ENCODE data around the gene DPYD.

Gene DPYD

DNA sequence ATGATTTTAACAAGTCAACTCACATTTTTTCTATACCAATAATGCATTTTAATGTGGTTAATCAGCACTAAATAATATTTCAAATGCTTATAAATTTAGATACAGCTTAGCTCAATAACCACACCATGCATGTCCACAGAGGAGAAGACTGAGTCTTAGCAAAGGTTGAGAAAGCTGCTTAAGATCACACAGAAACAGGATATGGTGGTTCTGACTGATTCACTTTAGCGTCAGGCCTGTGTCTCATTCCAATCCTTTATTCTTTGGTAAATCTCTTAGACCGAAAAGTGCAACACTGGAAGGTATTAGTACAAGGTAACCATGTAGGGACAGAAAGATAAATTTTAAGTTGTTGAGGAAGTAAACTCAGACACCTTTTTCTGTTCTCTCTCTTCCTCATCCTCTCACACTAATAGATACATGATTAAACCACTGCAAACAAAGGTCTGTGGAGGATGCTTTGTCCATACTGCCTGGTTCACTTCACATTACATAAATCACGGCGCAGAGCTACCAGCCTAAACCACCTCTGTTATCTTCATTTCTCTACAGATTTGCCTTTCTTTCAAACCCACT is 139.0 kb downstream of the DPYD start:
- no peaks in the 10 kb centered on the region for H3K27me3 ChIP-seq (replicated peaks; ENCODE audit: insufficient read depth, low read length)
- H3K79me2 ChIP-seq (ENCODE audit: low read length), result no peaks in the 10 kb centered on the region
- H3K4me1 ChIP-seq (ENCODE audit: low read length), result no peaks in the 10 kb centered on the region
- H3K36me3 ChIP-seq (replicated peaks; ENCODE audit: insufficient read depth, low read length), result no peaks in the 10 kb centered on the region
- H4K20me1 ChIP-seq (ENCODE audit: insufficient read depth, low read length), result no peaks in the 10 kb centered on the region
- no peak for TF ChIP-seq EZH2 (optimal IDR thresholded peaks at IDR 0.05; ENCODE audit: low read depth, low read length)
- TF ChIP-seq, protein P1, sequence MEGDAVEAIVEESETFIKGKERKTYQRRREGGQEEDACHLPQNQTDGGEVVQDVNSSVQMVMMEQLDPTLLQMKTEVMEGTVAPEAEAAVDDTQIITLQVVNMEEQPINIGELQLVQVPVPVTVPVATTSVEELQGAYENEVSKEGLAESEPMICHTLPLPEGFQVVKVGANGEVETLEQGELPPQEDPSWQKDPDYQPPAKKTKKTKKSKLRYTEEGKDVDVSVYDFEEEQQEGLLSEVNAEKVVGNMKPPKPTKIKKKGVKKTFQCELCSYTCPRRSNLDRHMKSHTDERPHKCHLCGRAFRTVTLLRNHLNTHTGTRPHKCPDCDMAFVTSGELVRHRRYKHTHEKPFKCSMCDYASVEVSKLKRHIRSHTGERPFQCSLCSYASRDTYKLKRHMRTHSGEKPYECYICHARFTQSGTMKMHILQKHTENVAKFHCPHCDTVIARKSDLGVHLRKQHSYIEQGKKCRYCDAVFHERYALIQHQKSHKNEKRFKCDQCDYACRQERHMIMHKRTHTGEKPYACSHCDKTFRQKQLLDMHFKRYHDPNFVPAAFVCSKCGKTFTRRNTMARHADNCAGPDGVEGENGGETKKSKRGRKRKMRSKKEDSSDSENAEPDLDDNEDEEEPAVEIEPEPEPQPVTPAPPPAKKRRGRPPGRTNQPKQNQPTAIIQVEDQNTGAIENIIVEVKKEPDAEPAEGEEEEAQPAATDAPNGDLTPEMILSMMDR (IDR thresholded peaks at IDR 0.05; ENCODE audit: low read length), result no peak
- TF ChIP-seq EZH2phosphoT487 (IDR thresholded peaks at IDR 0.05; ENCODE audit: low read length), result no peak
- DNase-seq, result no peak
- no peak overlapping the region for H3K4me2 ChIP-seq (ENCODE audit: low read depth, low read length)
- H3F3A ChIP-seq (ENCODE audit: insufficient read depth, low read length), result no peaks in the 10 kb centered on the region
- no peaks in the 10 kb centered on the region for H3K9me3 ChIP-seq (replicated peaks; ENCODE audit: insufficient read depth, low read length)
- no peak overlapping the region for H3K27ac ChIP-seq (ENCODE audit: low read length)
- H3K9ac ChIP-seq (ENCODE audit: low read length), result no peak overlapping the region
- H3K9me2 ChIP-seq (replicated peaks; ENCODE audit: insufficient read depth, low read length), result no peaks in the 10 kb centered on the region
- no peak overlapping the region for H3K4me3 ChIP-seq (ENCODE audit: low read length)
- H2AFZ ChIP-seq (ENCODE audit: low read length), result no peak overlapping the region

GRCh38 chr1:97780884-97781283 is 139.9 kb downstream of the DPYD start:
- H3K9me2 ChIP-seq (replicated peaks; ENCODE audit: insufficient read depth, low read length), result no peaks in the 10 kb centered on the region
- no peak overlapping the region for H3K27ac ChIP-seq (ENCODE audit: low read length)
- no peaks in the 10 kb centered on the region for H3K9me3 ChIP-seq (replicated peaks; ENCODE audit: insufficient read depth, low read length)
- TF ChIP-seq EZH2phosphoT487 (IDR thresholded peaks at IDR 0.05; ENCODE audit: low read length), result no peak
- no peak for TF ChIP-seq EZH2 (optimal IDR thresholded peaks at IDR 0.05; ENCODE audit: low read depth, low read length)
- TF ChIP-seq, protein P1 (IDR thresholded peaks at IDR 0.05; ENCODE audit: low read length), result no peak
- H3K9ac ChIP-seq (ENCODE audit: low read length), result no peak overlapping the region
- H4K20me1 ChIP-seq (ENCODE audit: insufficient read depth, low read length), result no peaks in the 10 kb centered on the region
- no peak overlapping the region for H3K4me2 ChIP-seq (ENCODE audit: low read depth, low read length)
- H2AFZ ChIP-seq (ENCODE audit: low read length), result no peak overlapping the region
- DNase-seq, result no peak
- no peaks in the 10 kb centered on the region for H3K27me3 ChIP-seq (replicated peaks; ENCODE audit: insufficient read depth, low read length)
- no peaks in the 10 kb centered on the region for H3K36me3 ChIP-seq (replicated peaks; ENCODE audit: insufficient read depth, low read length)
- no peaks in the 10 kb centered on the region for H3K79me2 ChIP-seq (ENCODE audit: low read length)
- no peaks in the 10 kb centered on the region for H3K4me1 ChIP-seq (ENCODE audit: low read length)
- no peak overlapping the region for H3K4me3 ChIP-seq (ENCODE audit: low read length)
- H3F3A ChIP-seq (ENCODE audit: insufficient read depth, low read length), result no peaks in the 10 kb centered on the region

GRCh38 chr1:97778718-97779117 is 142.1 kb downstream of the DPYD start:
- Histone ChIP-seq H3K27me3 (replicated peaks; ENCODE audit: insufficient read depth, low read length) (no peaks in the 10 kb centered on the region), H3K79me2 (ENCODE audit: low read length) (no peaks in the 10 kb centered on the region), H3K4me2 (ENCODE audit: low read depth, low read length) (no peak overlapping the region), H3K4me3 (ENCODE audit: low read length) (no peak overlapping the region), H2AFZ (ENCODE audit: low read length) (no peak overlapping the region), H3K4me1 (ENCODE audit: low read length) (no peaks in the 10 kb centered on the region), H3F3A (ENCODE audit: insufficient read depth, low read length) (no peaks in the 10 kb centered on the region), H3K27ac (ENCODE audit: low read length) (no peak overlapping the region), H3K36me3 (replicated peaks; ENCODE audit: insufficient read depth, low read length) (no peaks in the 10 kb centered on the region), H3K9me3 (replicated peaks; ENCODE audit: insufficient read depth, low read length) (no peaks in the 10 kb centered on the region), H3K9ac (ENCODE audit: low read length) (no peak overlapping the region), H4K20me1 (ENCODE audit: insufficient read depth, low read length) (no peaks in the 10 kb centered on the region), H3K9me2 (replicated peaks; ENCODE audit: insufficient read depth, low read length) (no peaks in the 10 kb centered on the region)
- TF ChIP-seq EZH2 (optimal IDR thresholded peaks at IDR 0.05; ENCODE audit: low read depth, low read length) (no peak), EZH2phosphoT487 (IDR thresholded peaks at IDR 0.05; ENCODE audit: low read length) (no peak)
- TF ChIP-seq, protein P1 (IDR thresholded peaks at IDR 0.05; ENCODE audit: low read length), result no peak
- DNase-seq, result no peak
